Hepatocyte (in vitro differentiated cells): Measurements from ENCODE around the gene CDH4.

Experiments
- EZH2 ChIP-seq: fragments of 200-600 bp; sonication (generic); IDR thresholded peaks from 2 replicates; pipeline ENCODE4 v1.6.1; 2016; ENCODE audit warnings: antibody characterized with exemption, mild to moderate bottlenecking, borderline replicate concordance
- TF ChIP-seq, protein P1 (sequence below): fragments of 200-600 bp; sonication (generic); IDR thresholded peaks from 2 replicates; pipeline ENCODE4 v1.5.1; 2016; ENCODE audit warnings: antibody characterized with exemption, mild to moderate bottlenecking; ENCODE audit not compliant: poor library complexity

DNA sequence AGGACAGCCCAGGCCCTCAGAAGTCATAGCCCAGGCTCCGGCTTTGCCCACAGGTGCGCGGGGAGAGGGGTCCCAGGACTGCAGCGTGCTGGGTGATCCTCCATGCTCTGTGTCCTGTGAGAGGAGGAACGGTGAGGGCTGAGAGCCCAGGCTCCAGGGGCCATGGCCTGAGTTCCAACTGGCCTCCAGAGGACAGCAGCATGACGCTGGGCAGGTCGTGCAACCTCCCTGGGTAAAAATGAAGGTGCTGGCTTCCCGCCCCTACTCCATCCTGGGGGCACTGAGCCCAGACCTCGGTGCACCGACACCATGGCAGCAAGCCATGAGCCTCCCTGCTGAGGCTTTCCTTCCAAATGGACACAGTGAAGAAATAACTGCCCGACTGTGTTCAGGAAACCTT lies 508.3 kb downstream of the CDH4 start:
- TF ChIP-seq, protein P1, sequence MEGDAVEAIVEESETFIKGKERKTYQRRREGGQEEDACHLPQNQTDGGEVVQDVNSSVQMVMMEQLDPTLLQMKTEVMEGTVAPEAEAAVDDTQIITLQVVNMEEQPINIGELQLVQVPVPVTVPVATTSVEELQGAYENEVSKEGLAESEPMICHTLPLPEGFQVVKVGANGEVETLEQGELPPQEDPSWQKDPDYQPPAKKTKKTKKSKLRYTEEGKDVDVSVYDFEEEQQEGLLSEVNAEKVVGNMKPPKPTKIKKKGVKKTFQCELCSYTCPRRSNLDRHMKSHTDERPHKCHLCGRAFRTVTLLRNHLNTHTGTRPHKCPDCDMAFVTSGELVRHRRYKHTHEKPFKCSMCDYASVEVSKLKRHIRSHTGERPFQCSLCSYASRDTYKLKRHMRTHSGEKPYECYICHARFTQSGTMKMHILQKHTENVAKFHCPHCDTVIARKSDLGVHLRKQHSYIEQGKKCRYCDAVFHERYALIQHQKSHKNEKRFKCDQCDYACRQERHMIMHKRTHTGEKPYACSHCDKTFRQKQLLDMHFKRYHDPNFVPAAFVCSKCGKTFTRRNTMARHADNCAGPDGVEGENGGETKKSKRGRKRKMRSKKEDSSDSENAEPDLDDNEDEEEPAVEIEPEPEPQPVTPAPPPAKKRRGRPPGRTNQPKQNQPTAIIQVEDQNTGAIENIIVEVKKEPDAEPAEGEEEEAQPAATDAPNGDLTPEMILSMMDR: no peak
- no peak for TF ChIP-seq EZH2
